ENCODE measurements around the gene PRKCA. TPM values are rescaled to one million over a fixed set of nuclear protein-coding genes. Genes with fewer than 3 reads are reported as not detected.

The PRKCA gene
- total RNA-seq, 1 experiment from 2014 or later, result 29.5 TPM

DNA sequence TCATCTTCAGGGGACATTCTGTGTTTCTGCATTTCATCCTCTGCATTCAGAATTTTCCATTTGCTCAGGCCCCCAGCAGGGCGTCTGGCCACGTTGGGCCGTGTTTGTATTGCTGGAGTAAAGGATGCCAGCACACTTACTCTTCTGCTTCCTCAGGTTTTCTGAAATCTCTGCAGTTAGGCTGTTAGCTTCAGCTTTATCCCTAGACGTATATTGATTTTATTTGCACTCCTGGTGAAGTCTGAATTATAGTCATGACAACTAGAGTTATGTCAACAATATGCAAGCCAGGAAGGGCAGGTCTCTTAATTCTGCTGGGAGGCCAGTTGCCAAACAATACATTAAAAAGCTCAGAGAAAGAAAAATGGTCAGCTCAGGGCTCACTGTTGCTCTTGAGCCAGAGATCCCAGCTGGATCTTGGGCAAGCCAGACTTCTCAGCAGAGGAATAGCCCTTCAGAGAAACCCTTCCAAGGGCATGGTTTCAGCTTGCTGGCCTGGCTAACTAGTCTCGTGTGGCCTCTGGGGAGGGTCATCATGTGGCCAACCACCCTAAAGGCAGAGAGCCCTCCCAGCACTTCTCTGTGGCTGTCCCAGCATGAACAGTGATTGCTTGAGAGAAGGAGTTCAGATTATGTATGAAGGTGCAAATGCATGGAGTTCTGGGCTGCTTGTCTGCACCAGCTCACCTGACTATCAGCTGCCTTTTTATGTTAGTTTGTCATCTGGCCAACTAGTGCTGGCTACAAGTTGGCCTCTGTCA lies 422.3 kb downstream of the PRKCA start:
- DNase-seq (ENCODE audit: low spot score) (no peak), ATAC-seq (no peak)
- TF ChIP-seq JAZF1 (CRISPR knock-in tag; IDR thresholded peaks at IDR 0.05), result no peak
- no peak for TF ChIP-seq TP53 (CRISPR knock-in tag; IDR thresholded peaks at IDR 0.05)
- no peak for TF ChIP-seq SMAD3 (CRISPR knock-in tag; IDR thresholded peaks at IDR 0.05; ENCODE audit: borderline replicate concordance)
- TF ChIP-seq ELF4 (CRISPR knock-in tag; IDR thresholded peaks at IDR 0.05; ENCODE audit: low read depth), result no peak
- TF ChIP-seq, protein P1, sequence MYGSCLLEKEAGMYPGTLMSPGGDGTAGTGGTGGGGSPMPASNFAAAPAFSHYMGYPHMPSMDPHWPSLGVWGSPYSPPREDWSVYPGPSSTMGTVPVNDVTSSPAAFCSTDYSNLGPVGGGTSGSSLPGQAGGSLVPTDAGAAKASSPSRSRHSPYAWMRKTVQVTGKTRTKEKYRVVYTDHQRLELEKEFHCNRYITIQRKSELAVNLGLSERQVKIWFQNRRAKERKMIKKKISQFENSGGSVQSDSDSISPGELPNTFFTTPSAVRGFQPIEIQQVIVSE (CRISPR knock-in tag; IDR thresholded peaks at IDR 0.05; ENCODE audit: borderline replicate concordance), result no peak
- TF ChIP-seq, protein P2, sequence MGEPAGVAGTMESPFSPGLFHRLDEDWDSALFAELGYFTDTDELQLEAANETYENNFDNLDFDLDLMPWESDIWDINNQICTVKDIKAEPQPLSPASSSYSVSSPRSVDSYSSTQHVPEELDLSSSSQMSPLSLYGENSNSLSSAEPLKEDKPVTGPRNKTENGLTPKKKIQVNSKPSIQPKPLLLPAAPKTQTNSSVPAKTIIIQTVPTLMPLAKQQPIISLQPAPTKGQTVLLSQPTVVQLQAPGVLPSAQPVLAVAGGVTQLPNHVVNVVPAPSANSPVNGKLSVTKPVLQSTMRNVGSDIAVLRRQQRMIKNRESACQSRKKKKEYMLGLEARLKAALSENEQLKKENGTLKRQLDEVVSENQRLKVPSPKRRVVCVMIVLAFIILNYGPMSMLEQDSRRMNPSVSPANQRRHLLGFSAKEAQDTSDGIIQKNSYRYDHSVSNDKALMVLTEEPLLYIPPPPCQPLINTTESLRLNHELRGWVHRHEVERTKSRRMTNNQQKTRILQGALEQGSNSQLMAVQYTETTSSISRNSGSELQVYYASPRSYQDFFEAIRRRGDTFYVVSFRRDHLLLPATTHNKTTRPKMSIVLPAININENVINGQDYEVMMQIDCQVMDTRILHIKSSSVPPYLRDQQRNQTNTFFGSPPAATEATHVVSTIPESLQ (CRISPR knock-in tag; IDR thresholded peaks at IDR 0.05), result no peak
- TF ChIP-seq JUN (CRISPR knock-in tag; IDR thresholded peaks at IDR 0.05), result no peak
- TF ChIP-seq ZNF416 (CRISPR knock-in tag; IDR thresholded peaks at IDR 0.05), result no peak
- TF ChIP-seq, protein P3, sequence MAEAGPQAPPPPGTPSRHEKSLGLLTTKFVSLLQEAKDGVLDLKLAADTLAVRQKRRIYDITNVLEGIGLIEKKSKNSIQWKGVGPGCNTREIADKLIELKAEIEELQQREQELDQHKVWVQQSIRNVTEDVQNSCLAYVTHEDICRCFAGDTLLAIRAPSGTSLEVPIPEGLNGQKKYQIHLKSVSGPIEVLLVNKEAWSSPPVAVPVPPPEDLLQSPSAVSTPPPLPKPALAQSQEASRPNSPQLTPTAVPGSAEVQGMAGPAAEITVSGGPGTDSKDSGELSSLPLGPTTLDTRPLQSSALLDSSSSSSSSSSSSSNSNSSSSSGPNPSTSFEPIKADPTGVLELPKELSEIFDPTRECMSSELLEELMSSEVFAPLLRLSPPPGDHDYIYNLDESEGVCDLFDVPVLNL (CRISPR knock-in tag; IDR thresholded peaks at IDR 0.05; ENCODE audit: borderline replicate concordance, low read depth), result no peak
- TF ChIP-seq, protein P4, sequence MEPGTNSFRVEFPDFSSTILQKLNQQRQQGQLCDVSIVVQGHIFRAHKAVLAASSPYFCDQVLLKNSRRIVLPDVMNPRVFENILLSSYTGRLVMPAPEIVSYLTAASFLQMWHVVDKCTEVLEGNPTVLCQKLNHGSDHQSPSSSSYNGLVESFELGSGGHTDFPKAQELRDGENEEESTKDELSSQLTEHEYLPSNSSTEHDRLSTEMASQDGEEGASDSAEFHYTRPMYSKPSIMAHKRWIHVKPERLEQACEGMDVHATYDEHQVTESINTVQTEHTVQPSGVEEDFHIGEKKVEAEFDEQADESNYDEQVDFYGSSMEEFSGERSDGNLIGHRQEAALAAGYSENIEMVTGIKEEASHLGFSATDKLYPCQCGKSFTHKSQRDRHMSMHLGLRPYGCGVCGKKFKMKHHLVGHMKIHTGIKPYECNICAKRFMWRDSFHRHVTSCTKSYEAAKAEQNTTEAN (CRISPR knock-in tag; IDR thresholded peaks at IDR 0.05), result no peak
- no peak for TF ChIP-seq ZNF121 (CRISPR knock-in tag; IDR thresholded peaks at IDR 0.05)
- TF ChIP-seq, protein P5, sequence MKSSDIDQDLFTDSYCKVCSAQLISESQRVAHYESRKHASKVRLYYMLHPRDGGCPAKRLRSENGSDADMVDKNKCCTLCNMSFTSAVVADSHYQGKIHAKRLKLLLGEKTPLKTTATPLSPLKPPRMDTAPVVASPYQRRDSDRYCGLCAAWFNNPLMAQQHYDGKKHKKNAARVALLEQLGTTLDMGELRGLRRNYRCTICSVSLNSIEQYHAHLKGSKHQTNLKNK (CRISPR knock-in tag; IDR thresholded peaks at IDR 0.05), result no peak
- no peak for TF ChIP-seq ESRRA (CRISPR knock-in tag; IDR thresholded peaks at IDR 0.05; ENCODE audit: borderline replicate concordance)
- TF ChIP-seq SMAD4 (CRISPR knock-in tag; IDR thresholded peaks at IDR 0.05), result no peak
- TF ChIP-seq, protein P6, sequence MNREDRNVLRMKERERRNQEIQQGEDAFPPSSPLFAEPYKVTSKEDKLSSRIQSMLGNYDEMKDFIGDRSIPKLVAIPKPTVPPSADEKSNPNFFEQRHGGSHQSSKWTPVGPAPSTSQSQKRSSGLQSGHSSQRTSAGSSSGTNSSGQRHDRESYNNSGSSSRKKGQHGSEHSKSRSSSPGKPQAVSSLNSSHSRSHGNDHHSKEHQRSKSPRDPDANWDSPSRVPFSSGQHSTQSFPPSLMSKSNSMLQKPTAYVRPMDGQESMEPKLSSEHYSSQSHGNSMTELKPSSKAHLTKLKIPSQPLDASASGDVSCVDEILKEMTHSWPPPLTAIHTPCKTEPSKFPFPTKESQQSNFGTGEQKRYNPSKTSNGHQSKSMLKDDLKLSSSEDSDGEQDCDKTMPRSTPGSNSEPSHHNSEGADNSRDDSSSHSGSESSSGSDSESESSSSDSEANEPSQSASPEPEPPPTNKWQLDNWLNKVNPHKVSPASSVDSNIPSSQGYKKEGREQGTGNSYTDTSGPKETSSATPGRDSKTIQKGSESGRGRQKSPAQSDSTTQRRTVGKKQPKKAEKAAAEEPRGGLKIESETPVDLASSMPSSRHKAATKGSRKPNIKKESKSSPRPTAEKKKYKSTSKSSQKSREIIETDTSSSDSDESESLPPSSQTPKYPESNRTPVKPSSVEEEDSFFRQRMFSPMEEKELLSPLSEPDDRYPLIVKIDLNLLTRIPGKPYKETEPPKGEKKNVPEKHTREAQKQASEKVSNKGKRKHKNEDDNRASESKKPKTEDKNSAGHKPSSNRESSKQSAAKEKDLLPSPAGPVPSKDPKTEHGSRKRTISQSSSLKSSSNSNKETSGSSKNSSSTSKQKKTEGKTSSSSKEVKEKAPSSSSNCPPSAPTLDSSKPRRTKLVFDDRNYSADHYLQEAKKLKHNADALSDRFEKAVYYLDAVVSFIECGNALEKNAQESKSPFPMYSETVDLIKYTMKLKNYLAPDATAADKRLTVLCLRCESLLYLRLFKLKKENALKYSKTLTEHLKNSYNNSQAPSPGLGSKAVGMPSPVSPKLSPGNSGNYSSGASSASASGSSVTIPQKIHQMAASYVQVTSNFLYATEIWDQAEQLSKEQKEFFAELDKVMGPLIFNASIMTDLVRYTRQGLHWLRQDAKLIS (CRISPR knock-in tag; IDR thresholded peaks at IDR 0.05; ENCODE audit: borderline replicate concordance), result no peak
- TF ChIP-seq, protein P7, sequence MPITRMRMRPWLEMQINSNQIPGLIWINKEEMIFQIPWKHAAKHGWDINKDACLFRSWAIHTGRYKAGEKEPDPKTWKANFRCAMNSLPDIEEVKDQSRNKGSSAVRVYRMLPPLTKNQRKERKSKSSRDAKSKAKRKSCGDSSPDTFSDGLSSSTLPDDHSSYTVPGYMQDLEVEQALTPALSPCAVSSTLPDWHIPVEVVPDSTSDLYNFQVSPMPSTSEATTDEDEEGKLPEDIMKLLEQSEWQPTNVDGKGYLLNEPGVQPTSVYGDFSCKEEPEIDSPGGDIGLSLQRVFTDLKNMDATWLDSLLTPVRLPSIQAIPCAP (CRISPR knock-in tag; IDR thresholded peaks at IDR 0.05), result no peak
- TF ChIP-seq GRHL2 (CRISPR knock-in tag; IDR thresholded peaks at IDR 0.05; ENCODE audit: insufficient replicate concordance, severe bottlenecking), result no peak
- TF ChIP-seq, protein P8, sequence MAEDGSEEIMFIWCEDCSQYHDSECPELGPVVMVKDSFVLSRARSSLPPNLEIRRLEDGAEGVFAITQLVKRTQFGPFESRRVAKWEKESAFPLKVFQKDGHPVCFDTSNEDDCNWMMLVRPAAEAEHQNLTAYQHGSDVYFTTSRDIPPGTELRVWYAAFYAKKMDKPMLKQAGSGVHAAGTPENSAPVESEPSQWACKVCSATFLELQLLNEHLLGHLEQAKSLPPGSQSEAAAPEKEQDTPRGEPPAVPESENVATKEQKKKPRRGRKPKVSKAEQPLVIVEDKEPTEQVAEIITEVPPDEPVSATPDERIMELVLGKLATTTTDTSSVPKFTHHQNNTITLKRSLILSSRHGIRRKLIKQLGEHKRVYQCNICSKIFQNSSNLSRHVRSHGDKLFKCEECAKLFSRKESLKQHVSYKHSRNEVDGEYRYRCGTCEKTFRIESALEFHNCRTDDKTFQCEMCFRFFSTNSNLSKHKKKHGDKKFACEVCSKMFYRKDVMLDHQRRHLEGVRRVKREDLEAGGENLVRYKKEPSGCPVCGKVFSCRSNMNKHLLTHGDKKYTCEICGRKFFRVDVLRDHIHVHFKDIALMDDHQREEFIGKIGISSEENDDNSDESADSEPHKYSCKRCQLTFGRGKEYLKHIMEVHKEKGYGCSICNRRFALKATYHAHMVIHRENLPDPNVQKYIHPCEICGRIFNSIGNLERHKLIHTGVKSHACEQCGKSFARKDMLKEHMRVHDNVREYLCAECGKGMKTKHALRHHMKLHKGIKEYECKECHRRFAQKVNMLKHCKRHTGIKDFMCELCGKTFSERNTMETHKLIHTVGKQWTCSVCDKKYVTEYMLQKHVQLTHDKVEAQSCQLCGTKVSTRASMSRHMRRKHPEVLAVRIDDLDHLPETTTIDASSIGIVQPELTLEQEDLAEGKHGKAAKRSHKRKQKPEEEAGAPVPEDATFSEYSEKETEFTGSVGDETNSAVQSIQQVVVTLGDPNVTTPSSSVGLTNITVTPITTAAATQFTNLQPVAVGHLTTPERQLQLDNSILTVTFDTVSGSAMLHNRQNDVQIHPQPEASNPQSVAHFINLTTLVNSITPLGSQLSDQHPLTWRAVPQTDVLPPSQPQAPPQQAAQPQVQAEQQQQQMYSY (CRISPR knock-in tag; IDR thresholded peaks at IDR 0.05), result no peak
- TF ChIP-seq, protein P9, sequence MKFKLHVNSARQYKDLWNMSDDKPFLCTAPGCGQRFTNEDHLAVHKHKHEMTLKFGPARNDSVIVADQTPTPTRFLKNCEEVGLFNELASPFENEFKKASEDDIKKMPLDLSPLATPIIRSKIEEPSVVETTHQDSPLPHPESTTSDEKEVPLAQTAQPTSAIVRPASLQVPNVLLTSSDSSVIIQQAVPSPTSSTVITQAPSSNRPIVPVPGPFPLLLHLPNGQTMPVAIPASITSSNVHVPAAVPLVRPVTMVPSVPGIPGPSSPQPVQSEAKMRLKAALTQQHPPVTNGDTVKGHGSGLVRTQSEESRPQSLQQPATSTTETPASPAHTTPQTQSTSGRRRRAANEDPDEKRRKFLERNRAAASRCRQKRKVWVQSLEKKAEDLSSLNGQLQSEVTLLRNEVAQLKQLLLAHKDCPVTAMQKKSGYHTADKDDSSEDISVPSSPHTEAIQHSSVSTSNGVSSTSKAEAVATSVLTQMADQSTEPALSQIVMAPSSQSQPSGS (CRISPR knock-in tag; IDR thresholded peaks at IDR 0.05; ENCODE audit: borderline replicate concordance, low read depth), result no peak
- TF ChIP-seq, protein P10, sequence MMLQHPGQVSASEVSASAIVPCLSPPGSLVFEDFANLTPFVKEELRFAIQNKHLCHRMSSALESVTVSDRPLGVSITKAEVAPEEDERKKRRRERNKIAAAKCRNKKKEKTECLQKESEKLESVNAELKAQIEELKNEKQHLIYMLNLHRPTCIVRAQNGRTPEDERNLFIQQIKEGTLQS (CRISPR knock-in tag; conservative IDR thresholded peaks at IDR 0.05), result no peak
- POLR2A ChIA-PET, result no interaction called here
- CTCF ChIA-PET, result interaction anchor here (0.7 to 2.2 kb wide), 9 partner anchors 13 to 292 kb away, joined by 3 to 10 read pairs (median 3); no protein-coding TSS in a partner anchor
- 0 out of 2 replicates have a peak, but pooled peaks cover 3% of the 10 kb centered on the region for H3K36me3 Mint-ChIP-seq
- no peak overlapping the region for H3K4me3 Mint-ChIP-seq
- no peaks in the 10 kb centered on the region for H3K9me3 Mint-ChIP-seq
- H3K27ac Mint-ChIP-seq, result peak overlapping the region; percentile 30
- H3K27me3 Mint-ChIP-seq (ENCODE audit: low read depth), result no peaks in the 10 kb centered on the region
- H3K4me1 Mint-ChIP-seq, result peaks cover 65% of the 10 kb centered on the region

All from WTC11 (cell line).